Stomach (tissue), 4 donors: Measurements from ENCODE around the gene ANO7.

Source experiments
- POLR2A ChIP-seq, 4 donors: fragments of 450-650 bp; IDR thresholded peaks; one replicate each; pipeline ENCODE4 v1.6.1; 2016; ENCODE audit warnings: antibody characterized with exemption in 4 of 4, control low read depth in 2 of 4, mild to moderate bottlenecking in 1 of 4, moderate library complexity in 1 of 4
- POLR2AphosphoS5 ChIP-seq, 3 donors: sonication (generic); formaldehyde crosslinking; IDR thresholded peaks; one replicate each; pipeline ENCODE4 v1.6.1; 2016; ENCODE audit warnings: antibody characterized with exemption in 3 of 3
- TF ChIP-seq, protein P1 (sequence below), 7 experiments: fragments of 450-650 bp in 4 of 7; fragments of 200-600 bp in 3 of 7; sonication (generic) in 3 of 7; IDR thresholded peaks; one replicate each; pipeline ENCODE4 v1.5.1; 2016 to 2019; ENCODE audit warnings: antibody characterized with exemption in 7 of 7, control low read depth in 2 of 7, mild to moderate bottlenecking in 1 of 7

DNA sequence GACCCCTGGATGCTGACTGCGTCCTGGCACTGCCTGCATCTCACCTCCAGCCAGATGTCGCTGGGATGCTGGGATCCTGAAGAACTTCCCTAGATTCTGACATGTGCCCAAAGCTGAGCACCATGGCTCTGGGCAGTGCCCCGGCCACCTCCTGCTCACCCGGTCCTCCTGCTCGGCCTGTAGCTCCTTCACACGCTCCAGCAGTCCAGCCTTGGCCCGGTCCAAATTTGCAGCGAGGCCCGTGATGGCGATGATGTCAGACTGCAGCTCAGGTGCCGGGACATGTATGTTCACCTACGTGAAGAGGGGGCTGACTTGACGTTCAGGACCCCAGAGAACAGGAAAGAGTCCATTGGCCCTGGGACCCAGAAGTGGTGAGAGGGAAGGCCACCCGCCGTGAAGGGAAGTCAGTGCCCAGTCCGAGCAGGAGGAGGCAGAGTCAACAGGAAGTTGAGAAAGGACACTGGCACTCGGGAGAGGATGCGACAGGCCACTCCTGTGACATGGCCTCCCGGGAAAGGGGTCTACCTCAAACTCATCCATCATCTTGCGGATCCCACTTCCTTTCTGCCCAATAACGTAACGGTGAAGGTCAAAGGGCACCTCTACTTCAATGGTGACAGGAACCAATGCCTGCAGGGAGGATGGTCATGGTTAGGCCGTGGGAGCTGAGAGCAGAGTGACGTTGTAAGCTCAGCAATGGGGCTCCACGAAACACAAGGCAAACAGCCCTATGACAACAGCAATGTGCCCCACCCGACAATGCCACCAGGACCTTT is 46.7 kb downstream of the ANO7 start:
- TF ChIP-seq POLR2AphosphoS5 (IDR thresholded peaks at IDR 0.05) (no peak), POLR2A (IDR thresholded peaks at IDR 0.05) (no peak)
- TF ChIP-seq, protein P1, sequence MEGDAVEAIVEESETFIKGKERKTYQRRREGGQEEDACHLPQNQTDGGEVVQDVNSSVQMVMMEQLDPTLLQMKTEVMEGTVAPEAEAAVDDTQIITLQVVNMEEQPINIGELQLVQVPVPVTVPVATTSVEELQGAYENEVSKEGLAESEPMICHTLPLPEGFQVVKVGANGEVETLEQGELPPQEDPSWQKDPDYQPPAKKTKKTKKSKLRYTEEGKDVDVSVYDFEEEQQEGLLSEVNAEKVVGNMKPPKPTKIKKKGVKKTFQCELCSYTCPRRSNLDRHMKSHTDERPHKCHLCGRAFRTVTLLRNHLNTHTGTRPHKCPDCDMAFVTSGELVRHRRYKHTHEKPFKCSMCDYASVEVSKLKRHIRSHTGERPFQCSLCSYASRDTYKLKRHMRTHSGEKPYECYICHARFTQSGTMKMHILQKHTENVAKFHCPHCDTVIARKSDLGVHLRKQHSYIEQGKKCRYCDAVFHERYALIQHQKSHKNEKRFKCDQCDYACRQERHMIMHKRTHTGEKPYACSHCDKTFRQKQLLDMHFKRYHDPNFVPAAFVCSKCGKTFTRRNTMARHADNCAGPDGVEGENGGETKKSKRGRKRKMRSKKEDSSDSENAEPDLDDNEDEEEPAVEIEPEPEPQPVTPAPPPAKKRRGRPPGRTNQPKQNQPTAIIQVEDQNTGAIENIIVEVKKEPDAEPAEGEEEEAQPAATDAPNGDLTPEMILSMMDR (IDR thresholded peaks at IDR 0.05): no peak
